Measurements from ENCODE around the gene ALKBH4. TPM values are rescaled to one million over a fixed set of nuclear protein-coding genes. Genes with fewer than 3 reads are reported as not detected.
"Not testable (repeated sequence)": the region's sequence is repeated elsewhere in the genome, so short reads cannot be mapped to it uniquely, and the experiment has no call there.

The ALKBH4 gene
- total RNA-seq (2014; rRNA removed; shearing (Covaris generic); ENCODE audit: low replicate concordance) = 3.7 and 11.9 TPM in 2 replicates

DNA sequence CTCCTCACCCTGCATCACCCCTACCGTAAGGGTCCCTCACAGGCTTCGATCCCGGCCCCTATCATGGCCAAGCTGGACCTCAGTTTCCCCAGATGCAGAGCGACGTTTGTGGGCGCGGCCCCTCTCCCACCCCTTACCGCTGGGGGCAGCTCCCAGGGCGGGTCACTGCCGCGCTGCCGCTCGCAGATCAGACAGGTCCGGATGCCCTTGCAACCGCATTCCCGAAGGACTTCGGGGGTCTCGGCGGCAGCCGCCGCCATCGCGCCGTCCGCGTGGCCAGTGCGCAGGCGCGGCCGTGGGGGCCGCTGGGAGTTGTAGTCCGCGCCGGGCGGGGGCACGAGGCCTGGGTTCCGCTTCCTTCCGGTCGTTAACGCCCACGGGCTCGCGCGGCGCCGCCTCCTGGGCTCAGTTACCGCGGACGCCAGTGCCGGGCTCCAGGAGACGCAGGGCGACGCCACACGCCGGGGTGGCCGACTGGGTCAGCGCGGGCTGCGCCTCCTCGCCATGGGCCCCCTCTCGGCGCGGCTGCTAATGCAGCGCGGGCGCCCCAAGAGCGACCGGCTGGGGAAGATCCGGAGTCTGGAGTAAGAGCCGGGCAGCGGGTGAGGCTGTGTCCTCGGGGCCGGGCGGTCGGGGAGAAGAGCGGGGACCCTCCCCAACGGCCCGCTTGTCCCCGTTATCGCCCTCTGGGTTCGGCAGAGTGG lies at the start of gene ALKBH4, which contains the start of gene LRWD1:
TSS of gene ALKBH4 (minus strand) at position 287 of the 704 bp plus-strand sequence. CDS start at position 260, 27 bp downstream.
TSS of gene LRWD1 (plus strand) at position 408 of the 704 bp plus-strand sequence. CDS start at position 505, 97 bp downstream.
- Histone ChIP-seq H2AFZ (ENCODE audit: low read length) (peak within 1 kb of the TSS; percentile 99), H3K79me2 (ENCODE audit: low read length) (peaks cover 26% of the 10 kb centered on the region), H4K20me1 (ENCODE audit: insufficient read depth, low read depth, low read length) (peaks cover 3% of the 10 kb centered on the region; the same call in 1 of the 2 replicates), H3K9me3 (ENCODE audit: low read length) (no peaks in the 10 kb centered on the region), H3K27ac (ENCODE audit: low read length) (peak within 1 kb of the TSS; percentile 41; the same call in 1 of the 2 replicates), H3K9me2 (replicated peaks; ENCODE audit: insufficient read depth, low read length) (no peaks in the 10 kb centered on the region), H3K4me1 (ENCODE audit: low read length) (peaks cover 26% of the 10 kb centered on the region), H3K4me2 (ENCODE audit: low read depth, low read length, poor library complexity, severe bottlenecking) (peak within 1 kb of the TSS; percentile 99), H3K9ac (ENCODE audit: low read length) (peak within 1 kb of the TSS; percentile 97), H3K36me3 (ENCODE audit: insufficient read depth, low read length) (no peaks in the 10 kb centered on the region), H3K4me3 (ENCODE audit: low read length) (peak within 1 kb of the TSS; percentile 100), H3K27me3 (ENCODE audit: low read length) (no peaks in the 10 kb centered on the region)
- DNase-seq = peak; percentile 97

GRCh38 chr7:102512642-102513221 lies 48.1 kb upstream of the ALKBH4 start:
- not testable (repeated sequence) for H3K9ac ChIP-seq (ENCODE audit: low read length); H3K9me2 ChIP-seq (replicated peaks; ENCODE audit: insufficient read depth, low read length); H2AFZ ChIP-seq (ENCODE audit: low read length); H3K36me3 ChIP-seq (ENCODE audit: insufficient read depth, low read length); H3K4me1 ChIP-seq (ENCODE audit: low read length); H4K20me1 ChIP-seq (ENCODE audit: insufficient read depth, low read depth, low read length); H3K4me3 ChIP-seq (ENCODE audit: low read length); H3K27me3 ChIP-seq (ENCODE audit: low read length); H3K9me3 ChIP-seq (ENCODE audit: low read length); H3K27ac ChIP-seq (ENCODE audit: low read length); H3K79me2 ChIP-seq (ENCODE audit: low read length)
- H3K4me2 ChIP-seq (ENCODE audit: low read depth, low read length, poor library complexity, severe bottlenecking) = peak overlapping the region; percentile 23
- DNase-seq = peak; percentile 70

GRCh38 chr7:102511860-102512522 lies 47.3 kb upstream of the ALKBH4 start:
- DNase-seq; H4K20me1 ChIP-seq (ENCODE audit: insufficient read depth, low read depth, low read length); H3K9ac ChIP-seq (ENCODE audit: low read length); H3K9me3 ChIP-seq (ENCODE audit: low read length); H3K79me2 ChIP-seq (ENCODE audit: low read length); H2AFZ ChIP-seq (ENCODE audit: low read length); H3K36me3 ChIP-seq (ENCODE audit: insufficient read depth, low read length); H3K9me2 ChIP-seq (replicated peaks; ENCODE audit: insufficient read depth, low read length); H3K27ac ChIP-seq (ENCODE audit: low read length); H3K4me1 ChIP-seq (ENCODE audit: low read length); H3K27me3 ChIP-seq (ENCODE audit: low read length); H3K4me3 ChIP-seq (ENCODE audit: low read length): not testable (repeated sequence)
- peak overlapping the region; percentile 23 for H3K4me2 ChIP-seq (ENCODE audit: low read depth, low read length, poor library complexity, severe bottlenecking)

DNA sequence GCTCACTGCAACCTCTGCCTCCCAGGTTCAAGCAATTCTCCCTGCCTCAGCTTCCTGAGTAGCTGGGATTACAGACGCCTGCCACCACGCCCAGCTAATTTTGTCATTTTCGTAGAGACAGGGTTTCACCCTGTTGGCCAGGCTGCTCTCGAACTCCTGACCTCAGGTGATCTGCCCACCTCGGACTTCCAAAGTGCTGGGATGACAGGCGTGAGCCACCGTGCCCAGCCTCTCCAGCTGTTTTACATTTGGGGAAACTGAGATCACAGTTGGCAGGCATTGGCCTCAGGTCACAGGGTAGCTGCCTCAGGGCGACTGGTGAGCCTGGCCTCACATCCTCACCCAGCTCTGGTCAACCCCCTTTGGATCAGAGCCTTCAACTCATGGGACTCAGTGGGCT lies 45.9 kb upstream of the ALKBH4 start:
- not testable (repeated sequence) for H3K4me3 ChIP-seq (ENCODE audit: low read length); H3K9me3 ChIP-seq (ENCODE audit: low read length); H3K9ac ChIP-seq (ENCODE audit: low read length); H3K4me1 ChIP-seq (ENCODE audit: low read length); H3K9me2 ChIP-seq (replicated peaks; ENCODE audit: insufficient read depth, low read length); H3K4me2 ChIP-seq (ENCODE audit: low read depth, low read length, poor library complexity, severe bottlenecking); H3K27ac ChIP-seq (ENCODE audit: low read length); H3K36me3 ChIP-seq (ENCODE audit: insufficient read depth, low read length); H2AFZ ChIP-seq (ENCODE audit: low read length); H3K27me3 ChIP-seq (ENCODE audit: low read length); DNase-seq; H3K79me2 ChIP-seq (ENCODE audit: low read length); H4K20me1 ChIP-seq (ENCODE audit: insufficient read depth, low read depth, low read length)

GRCh38 chr7:102507410-102508088 lies 42.9 kb upstream of the ALKBH4 start:
- H3K4me2 ChIP-seq (ENCODE audit: low read depth, low read length, poor library complexity, severe bottlenecking); H3K27me3 ChIP-seq (ENCODE audit: low read length); H3K79me2 ChIP-seq (ENCODE audit: low read length); H3K27ac ChIP-seq (ENCODE audit: low read length); H3K4me1 ChIP-seq (ENCODE audit: low read length); H4K20me1 ChIP-seq (ENCODE audit: insufficient read depth, low read depth, low read length); H3K4me3 ChIP-seq (ENCODE audit: low read length); H3K9me2 ChIP-seq (replicated peaks; ENCODE audit: insufficient read depth, low read length); H2AFZ ChIP-seq (ENCODE audit: low read length); H3K9ac ChIP-seq (ENCODE audit: low read length); H3K36me3 ChIP-seq (ENCODE audit: insufficient read depth, low read length); DNase-seq; H3K9me3 ChIP-seq (ENCODE audit: low read length): not testable (repeated sequence)

GRCh38 chr7:102505298-102506185 lies 40.9 kb upstream of the ALKBH4 start:
- not testable (repeated sequence) for H3K9me2 ChIP-seq (replicated peaks; ENCODE audit: insufficient read depth, low read length); H3K9ac ChIP-seq (ENCODE audit: low read length); H3K27ac ChIP-seq (ENCODE audit: low read length); DNase-seq; H3K4me3 ChIP-seq (ENCODE audit: low read length); H3K4me1 ChIP-seq (ENCODE audit: low read length); H3K9me3 ChIP-seq (ENCODE audit: low read length); H4K20me1 ChIP-seq (ENCODE audit: insufficient read depth, low read depth, low read length); H2AFZ ChIP-seq (ENCODE audit: low read length); H3K27me3 ChIP-seq (ENCODE audit: low read length); H3K36me3 ChIP-seq (ENCODE audit: insufficient read depth, low read length); H3K4me2 ChIP-seq (ENCODE audit: low read depth, low read length, poor library complexity, severe bottlenecking); H3K79me2 ChIP-seq (ENCODE audit: low read length)

DNA sequence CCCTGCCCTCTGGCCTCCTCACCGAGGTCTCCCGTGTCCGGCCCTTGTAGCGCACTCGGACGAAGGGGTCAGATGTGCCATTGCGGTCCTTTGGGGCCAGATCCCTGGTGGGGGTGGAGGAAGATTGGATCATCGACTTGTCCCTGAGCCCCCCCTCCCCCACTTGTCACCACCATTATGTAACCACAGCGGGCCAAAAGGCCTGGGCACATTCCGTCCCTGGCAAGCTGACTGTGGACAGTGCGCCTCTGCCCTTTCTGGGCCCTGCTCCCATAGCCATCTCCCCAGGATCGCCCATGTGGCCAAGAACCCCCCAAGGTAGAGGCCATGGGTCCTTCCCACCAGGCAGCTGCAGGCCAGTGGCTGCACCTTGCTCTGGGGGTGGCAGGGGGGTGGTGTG lies 38.5 kb upstream of the ALKBH4 start:
- H2AFZ ChIP-seq (ENCODE audit: low read length); H3K4me2 ChIP-seq (ENCODE audit: low read depth, low read length, poor library complexity, severe bottlenecking); H3K9me3 ChIP-seq (ENCODE audit: low read length); H3K79me2 ChIP-seq (ENCODE audit: low read length); DNase-seq; H3K4me3 ChIP-seq (ENCODE audit: low read length); H4K20me1 ChIP-seq (ENCODE audit: insufficient read depth, low read depth, low read length); H3K4me1 ChIP-seq (ENCODE audit: low read length); H3K9me2 ChIP-seq (replicated peaks; ENCODE audit: insufficient read depth, low read length); H3K36me3 ChIP-seq (ENCODE audit: insufficient read depth, low read length); H3K27ac ChIP-seq (ENCODE audit: low read length); H3K27me3 ChIP-seq (ENCODE audit: low read length); H3K9ac ChIP-seq (ENCODE audit: low read length): not testable (repeated sequence)

Data from Karpas-422 (cell line).